Hepatocyte (in vitro differentiated cells): Measurements from ENCODE around the gene CCL23. TPM values are rescaled to one million over a fixed set of nuclear protein-coding genes. Genes with fewer than 3 reads are reported as not detected.

Experiments used
- DNase-seq: peaks from one replicate; pipeline ENCODE4 v3.0.0-alpha.2; 2016; ENCODE audit warnings: low spot score
- H2AFZ ChIP-seq: fragments of 200-600 bp; sonication (generic); 2 replicates; pipeline ENCODE4 v1.6.0; 2016; ENCODE audit warnings: antibody characterized with exemption, mild to moderate bottlenecking
- H3K27ac ChIP-seq: fragments of 200-600 bp; sonication (generic); 2 replicates; pipeline ENCODE4 v1.5.1; 2016; ENCODE audit warnings: mild to moderate bottlenecking
- H3K27me3 ChIP-seq: fragments of 200-600 bp; sonication (generic); 2 replicates; pipeline ENCODE4 v1.6.1; 2016
- H3K36me3 ChIP-seq: fragments of 200-600 bp; sonication (generic); replicated peaks from 2 replicates; pipeline ENCODE4 v1.5.1; 2016; ENCODE audit warnings: low read depth; ENCODE audit not compliant: insufficient read depth
- H3K4me1 ChIP-seq: fragments of 200-600 bp; sonication (generic); 2 replicates; pipeline ENCODE4 v1.5.1; 2016; ENCODE audit warnings: mild to moderate bottlenecking, moderate library complexity; ENCODE audit not compliant: insufficient read depth
- H3K4me2 ChIP-seq: fragments of 200-600 bp; sonication (generic); 2 replicates; pipeline ENCODE4 v1.6.0; 2016
- H3K4me3 ChIP-seq: fragments of 200-600 bp; sonication (generic); 2 replicates; pipeline ENCODE4 v1.5.1; 2016; ENCODE audit warnings: mild to moderate bottlenecking
- H3K79me2 ChIP-seq: fragments of 200-600 bp; sonication (generic); 2 replicates; pipeline ENCODE4 v1.6.0; 2017; ENCODE audit warnings: mild to moderate bottlenecking
- H3K9me2 ChIP-seq: fragments of 200-600 bp; sonication (generic); replicated peaks from 2 replicates; pipeline ENCODE4 v1.6.0; 2017; ENCODE audit warnings: mild to moderate bottlenecking; ENCODE audit not compliant: insufficient read depth
- H3K9me3 ChIP-seq: fragments of 200-600 bp; sonication (generic); 2 replicates; pipeline ENCODE4 v1.5.1; 2016; ENCODE audit warnings: low read depth, mild to moderate bottlenecking
- H4K20me1 ChIP-seq: fragments of 200-600 bp; sonication (generic); 2 replicates; pipeline ENCODE4 v1.6.0; 2016; ENCODE audit warnings: mild to moderate bottlenecking; ENCODE audit not compliant: insufficient read depth, poor library complexity, severe bottlenecking
- EZH2 ChIP-seq: fragments of 200-600 bp; sonication (generic); IDR thresholded peaks from 2 replicates; pipeline ENCODE4 v1.6.1; 2016; ENCODE audit warnings: antibody characterized with exemption, mild to moderate bottlenecking, borderline replicate concordance
- EZH2phosphoT487 ChIP-seq: fragments of 200-600 bp; sonication (generic); IDR thresholded peaks from one replicate; pipeline ENCODE4 v1.6.1; 2018; ENCODE audit warnings: antibody characterized with exemption, mild to moderate bottlenecking, low read depth, moderate library complexity; ENCODE audit not compliant: unreplicated experiment, severe bottlenecking
- WGBS: methylation state at CpG from one replicate; pipeline ENCODE4 v1.1.6; 2016; ENCODE audit warnings: low lambda C conversion rate; ENCODE audit errors: missing lambda C conversion rate; 5-methylcytosine and 5-hydroxymethylcytosine counted together
- polyA plus RNA-seq: library from polyadenylated mRNA; unstranded; fragments of >200 nt; fragmentation: Nextera tagmentation; extraction: Ambion mirVana; gene quantifications from 2 replicates; pipeline ENCODE4 v1.2.1, GENCODE V29; 2016
- total RNA-seq: library from RNA; depleted of rRNA; stranded (reverse); fragments of >200 nt; gene quantifications from 2 replicates; pipeline ENCODE4 v1.2.3, GENCODE V29; 2014
- TF ChIP-seq, protein P1 (sequence below): fragments of 200-600 bp; sonication (generic); IDR thresholded peaks from 2 replicates; pipeline ENCODE4 v1.5.1; 2016; ENCODE audit warnings: antibody characterized with exemption, mild to moderate bottlenecking; ENCODE audit not compliant: poor library complexity

The CCL23 gene
- total and polyA plus RNA-seq, 2 experiments from 2014 or later: not detected

GRCh38 chr17:36055171-36055570 is 37.4 kb upstream of the CCL23 start:
- no peaks in the 10 kb centered on the region for H3K27me3 ChIP-seq
- H3K4me2 ChIP-seq: no peak overlapping the region
- no peaks in the 10 kb centered on the region for H3K36me3 ChIP-seq
- no peaks in the 10 kb centered on the region for H4K20me1 ChIP-seq
- H3K79me2 ChIP-seq: no peaks in the 10 kb centered on the region
- no peaks in the 10 kb centered on the region for H3K9me2 ChIP-seq
- no peak overlapping the region for H3K27ac ChIP-seq
- H3K4me3 ChIP-seq: no peak overlapping the region
- no peak for DNase-seq
- TF ChIP-seq EZH2: no peak
- TF ChIP-seq, protein P1, sequence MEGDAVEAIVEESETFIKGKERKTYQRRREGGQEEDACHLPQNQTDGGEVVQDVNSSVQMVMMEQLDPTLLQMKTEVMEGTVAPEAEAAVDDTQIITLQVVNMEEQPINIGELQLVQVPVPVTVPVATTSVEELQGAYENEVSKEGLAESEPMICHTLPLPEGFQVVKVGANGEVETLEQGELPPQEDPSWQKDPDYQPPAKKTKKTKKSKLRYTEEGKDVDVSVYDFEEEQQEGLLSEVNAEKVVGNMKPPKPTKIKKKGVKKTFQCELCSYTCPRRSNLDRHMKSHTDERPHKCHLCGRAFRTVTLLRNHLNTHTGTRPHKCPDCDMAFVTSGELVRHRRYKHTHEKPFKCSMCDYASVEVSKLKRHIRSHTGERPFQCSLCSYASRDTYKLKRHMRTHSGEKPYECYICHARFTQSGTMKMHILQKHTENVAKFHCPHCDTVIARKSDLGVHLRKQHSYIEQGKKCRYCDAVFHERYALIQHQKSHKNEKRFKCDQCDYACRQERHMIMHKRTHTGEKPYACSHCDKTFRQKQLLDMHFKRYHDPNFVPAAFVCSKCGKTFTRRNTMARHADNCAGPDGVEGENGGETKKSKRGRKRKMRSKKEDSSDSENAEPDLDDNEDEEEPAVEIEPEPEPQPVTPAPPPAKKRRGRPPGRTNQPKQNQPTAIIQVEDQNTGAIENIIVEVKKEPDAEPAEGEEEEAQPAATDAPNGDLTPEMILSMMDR: no peak
- WGBS: 90% methylated on average over 2 of the region's 2 CpGs
- H3K9me3 ChIP-seq: no peaks in the 10 kb centered on the region
- no peaks in the 10 kb centered on the region for H3K4me1 ChIP-seq
- H2AFZ ChIP-seq: no peak overlapping the region

DNA sequence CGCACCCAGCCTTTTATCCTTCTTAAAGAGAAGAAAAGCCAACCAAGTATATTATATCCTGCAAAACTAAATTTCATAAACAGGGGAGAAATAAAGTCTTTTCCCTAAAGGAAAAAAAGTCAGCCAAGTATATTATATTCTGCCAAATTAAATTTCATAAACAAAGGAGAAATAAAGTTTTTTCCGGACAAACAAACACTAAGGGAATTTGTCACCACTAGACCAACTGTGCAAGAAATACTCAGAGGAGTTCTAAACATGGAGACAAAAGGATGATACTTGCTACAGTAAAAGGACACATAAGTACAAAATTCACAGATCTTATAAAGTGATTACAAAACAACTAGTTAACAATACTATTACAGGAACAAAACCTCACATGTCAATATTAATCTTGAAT is 31.9 kb upstream of the CCL23 start:
- Histone ChIP-seq H3K4me1 (no peaks in the 10 kb centered on the region), H3K36me3 (no peaks in the 10 kb centered on the region), H2AFZ (no peak overlapping the region), H3K4me2 (no peak overlapping the region), H3K79me2 (no peaks in the 10 kb centered on the region), H3K4me3 (no peak overlapping the region), H3K27me3 (no peaks in the 10 kb centered on the region), H3K27ac (no peak overlapping the region), H3K9me2 (no peaks in the 10 kb centered on the region), H3K9me3 (no peaks in the 10 kb centered on the region), H4K20me1 (no peaks in the 10 kb centered on the region)
- no peak for TF ChIP-seq EZH2phosphoT487
- TF ChIP-seq, protein P1: no peak
- no peak for TF ChIP-seq EZH2
- 95% methylated on average over 2 of the region's 2 CpGs for WGBS
- DNase-seq: no peak

- Histone ChIP-seq H2AFZ (no peak overlapping the region), H3K27ac (no peak overlapping the region), H3K4me2 (no peak overlapping the region), H3K36me3 (no peaks in the 10 kb centered on the region), H3K4me1 (no peaks in the 10 kb centered on the region), H4K20me1 (no peaks in the 10 kb centered on the region), H3K9me2 (no peaks in the 10 kb centered on the region), H3K4me3 (no peak overlapping the region), H3K27me3 (no peaks in the 10 kb centered on the region), H3K9me3 (no peaks in the 10 kb centered on the region), H3K79me2 (no peaks in the 10 kb centered on the region)
- WGBS: 77% methylated on average over 2 of the region's 2 CpGs
- no peak for DNase-seq
- no peak for TF ChIP-seq EZH2
- TF ChIP-seq, protein P1: no peak
- no peak for TF ChIP-seq EZH2phosphoT487
Measured at GRCh38 chr17:36048066-36048465, 30.3 kb upstream of the CCL23 start.

GRCh38 chr17:36036235-36036634 is 18.5 kb upstream of the CCL23 start:
- H2AFZ ChIP-seq: no peak overlapping the region
- no peak overlapping the region for H3K4me3 ChIP-seq
- no peaks in the 10 kb centered on the region for H3K4me1 ChIP-seq
- H3K9me2 ChIP-seq: no peaks in the 10 kb centered on the region
- DNase-seq: no peak
- 96% methylated on average over 4 of the region's 4 CpGs for WGBS
- no peaks in the 10 kb centered on the region for H3K79me2 ChIP-seq
- TF ChIP-seq, protein P1: no peak
- no peak for TF ChIP-seq EZH2
- TF ChIP-seq EZH2phosphoT487: no peak
- peaks cover 4% of the 10 kb centered on the region for H3K27me3 ChIP-seq
- no peaks in the 10 kb centered on the region for H4K20me1 ChIP-seq
- H3K27ac ChIP-seq: no peak overlapping the region
- no peaks in the 10 kb centered on the region for H3K36me3 ChIP-seq
- no peaks in the 10 kb centered on the region for H3K9me3 ChIP-seq
- H3K4me2 ChIP-seq: no peak overlapping the region
